Measurements from ENCODE around the gene LRRC14B.

Gene LRRC14B

DNA sequence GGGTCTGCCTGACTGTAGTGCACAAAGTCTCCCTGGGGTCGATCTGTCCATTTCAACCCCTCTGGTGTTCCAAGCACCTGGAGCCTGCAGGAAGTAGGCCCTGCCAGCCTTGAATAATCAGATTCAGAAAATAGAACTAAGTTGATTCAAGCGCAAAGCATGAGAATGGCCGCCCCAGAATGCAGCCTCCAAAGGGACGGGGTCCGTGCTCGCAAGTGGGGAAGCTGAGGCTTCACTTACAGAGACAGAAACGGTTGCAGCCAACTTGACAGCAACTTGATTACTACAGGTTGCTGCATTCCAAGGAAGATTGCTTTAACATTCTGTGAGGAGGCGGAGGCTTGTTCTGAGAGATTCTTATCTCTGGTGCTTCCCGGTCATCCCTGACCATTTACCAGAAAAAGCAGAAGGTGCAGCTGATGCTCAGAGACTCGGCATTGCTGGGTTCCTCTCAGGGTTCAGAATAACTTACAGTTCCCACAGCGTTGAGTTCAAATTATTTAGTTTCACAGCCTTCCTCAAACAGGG is 14.9 kb upstream of the LRRC14B start:
- DNase-seq: no peak

DNA sequence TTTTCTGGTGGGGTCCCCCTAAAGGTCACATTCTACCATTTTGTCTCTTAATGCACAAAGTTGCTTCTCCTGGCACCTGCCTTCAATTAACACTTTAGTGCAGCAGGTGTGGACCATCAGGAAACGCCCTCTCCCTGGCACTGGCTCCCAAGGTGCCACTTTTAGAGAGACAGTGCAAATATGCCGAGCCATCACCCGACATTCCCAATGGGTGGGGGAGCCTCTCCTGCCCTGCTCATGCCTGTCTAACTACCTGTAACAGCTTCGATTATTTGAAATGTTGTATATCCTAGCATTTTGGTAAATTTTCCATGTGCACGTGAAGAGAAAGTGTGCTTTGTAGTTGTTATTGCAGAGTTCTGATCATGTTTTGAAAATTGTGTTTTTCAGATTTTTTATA is 13.2 kb upstream of the LRRC14B start:
- DNase-seq: no peak

- no peak for DNase-seq
These were observed 11.9 kb upstream of the LRRC14B start for GRCh38 chr5:179401-179800.

GRCh38 chr5:180286-180918 is 10.9 kb upstream of the LRRC14B start:
- no peak for DNase-seq

DNA sequence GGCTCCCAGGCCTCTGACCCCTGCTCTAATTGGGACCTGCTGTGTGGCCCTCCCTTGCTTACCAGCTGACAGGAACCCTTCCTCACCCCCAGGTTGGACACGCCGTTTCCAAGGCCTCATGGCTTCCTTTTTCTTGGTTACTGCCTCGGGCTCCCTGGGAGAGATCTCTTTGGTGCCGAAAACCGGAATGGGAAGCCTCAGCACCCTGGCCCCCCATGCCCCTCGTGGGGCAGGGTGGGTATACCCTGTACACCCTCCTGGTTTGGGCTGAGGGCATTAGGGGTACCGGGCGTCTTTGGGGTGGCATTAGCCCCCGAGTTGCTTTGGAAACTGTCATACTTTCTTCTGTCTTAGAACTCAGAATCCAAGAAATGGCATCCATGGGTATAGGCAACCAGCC is 10.1 kb upstream of the LRRC14B start:
- no peak for DNase-seq

DNA sequence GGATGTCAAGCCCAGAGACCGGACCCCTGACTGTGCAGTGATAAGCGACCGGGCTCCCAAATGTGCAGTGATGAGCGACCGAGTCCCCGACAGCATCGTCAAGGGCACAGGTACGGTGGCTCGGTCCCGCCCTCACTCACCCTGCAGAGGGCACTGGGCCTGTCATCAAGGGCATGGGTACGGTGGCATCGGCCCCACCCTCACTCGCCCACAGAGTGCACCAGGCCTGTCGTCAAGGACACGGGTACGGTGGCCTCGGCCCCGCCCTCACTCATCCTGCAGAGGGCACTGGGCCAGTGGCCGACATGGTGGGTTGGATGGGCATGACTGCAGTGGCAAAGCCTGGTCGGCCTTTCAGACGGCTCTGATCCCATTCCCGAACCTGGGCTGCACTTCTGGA is 9.7 kb upstream of the LRRC14B start:
- no peak for DNase-seq

GRCh38 chr5:182126-182525 is 9.2 kb upstream of the LRRC14B start:
- no peak for DNase-seq

DNA sequence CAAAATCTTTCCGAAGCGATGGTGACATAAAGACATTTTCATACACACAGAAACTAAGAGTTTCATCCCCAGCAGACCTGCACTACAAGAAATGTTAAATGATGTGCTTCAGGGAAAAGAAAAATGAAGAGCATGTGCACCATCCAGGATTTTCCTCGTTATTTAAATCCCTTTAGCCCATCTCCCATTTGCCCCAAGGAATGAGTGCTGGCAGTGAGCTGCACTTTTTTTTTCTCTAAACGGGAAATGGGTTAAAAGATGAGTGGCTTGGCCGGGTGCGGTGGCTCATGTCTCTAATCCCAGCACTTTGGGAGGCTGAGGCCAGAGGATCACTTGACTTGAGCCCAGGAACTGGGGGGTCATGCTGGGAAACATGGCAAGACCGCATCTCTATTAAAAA is 6.8 kb upstream of the LRRC14B start:
- no peak for DNase-seq

- DNase-seq: no peak
These were observed 5.9 kb upstream of the LRRC14B start for GRCh38 chr5:185095-186070.

GRCh38 chr5:186091-187041 is 4.9 kb upstream of the LRRC14B start:
- no peak for DNase-seq

- DNase-seq: no peak
These were observed 4.3 kb upstream of the LRRC14B start for GRCh38 chr5:187042-187431.

DNA sequence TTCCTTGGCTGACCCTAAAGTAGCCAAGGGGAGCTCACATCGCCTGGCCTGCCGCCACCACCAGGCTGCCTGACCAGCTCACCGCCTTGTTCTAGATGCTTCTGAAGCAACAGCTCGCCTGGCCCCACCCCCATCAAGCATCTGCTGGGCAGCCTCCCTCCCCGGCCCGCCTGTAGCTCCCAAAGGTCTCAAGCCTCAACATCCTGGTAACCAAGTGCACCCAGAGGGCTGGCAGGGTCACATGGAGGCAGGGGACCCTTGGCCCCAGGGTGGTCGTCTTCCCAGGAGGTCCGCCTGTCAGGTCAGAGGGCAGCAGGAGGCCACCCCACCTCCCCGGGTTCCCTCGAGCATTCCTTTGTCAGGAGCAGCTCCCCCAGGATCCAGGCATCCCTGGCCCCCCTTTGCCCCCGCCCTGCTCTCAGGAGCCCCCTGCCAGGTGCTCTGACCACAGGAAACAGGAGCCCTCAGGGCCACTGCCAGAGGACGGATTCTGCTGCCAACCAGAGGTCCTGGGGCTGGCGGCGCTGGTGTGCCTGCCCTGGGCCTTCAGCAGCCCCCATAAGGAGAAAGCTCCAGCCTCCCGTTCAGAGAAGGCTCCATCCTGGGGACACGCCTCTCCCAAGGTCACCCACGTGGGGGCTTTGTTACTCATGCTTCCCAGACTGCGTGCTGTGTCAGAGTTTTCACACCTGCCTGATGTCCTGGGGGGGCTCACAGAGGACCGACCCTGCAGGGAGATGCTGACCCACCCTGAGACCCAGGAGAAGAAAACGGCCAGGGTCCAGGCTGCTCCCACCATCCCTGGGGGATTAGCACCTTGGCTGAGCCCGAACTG is 3.5 kb upstream of the LRRC14B start:
- DNase-seq: peak; percentile 64

- DNase-seq: peak; percentile 97
These were observed 2.5 kb upstream of the LRRC14B start for GRCh38 chr5:188488-189481.

DNA sequence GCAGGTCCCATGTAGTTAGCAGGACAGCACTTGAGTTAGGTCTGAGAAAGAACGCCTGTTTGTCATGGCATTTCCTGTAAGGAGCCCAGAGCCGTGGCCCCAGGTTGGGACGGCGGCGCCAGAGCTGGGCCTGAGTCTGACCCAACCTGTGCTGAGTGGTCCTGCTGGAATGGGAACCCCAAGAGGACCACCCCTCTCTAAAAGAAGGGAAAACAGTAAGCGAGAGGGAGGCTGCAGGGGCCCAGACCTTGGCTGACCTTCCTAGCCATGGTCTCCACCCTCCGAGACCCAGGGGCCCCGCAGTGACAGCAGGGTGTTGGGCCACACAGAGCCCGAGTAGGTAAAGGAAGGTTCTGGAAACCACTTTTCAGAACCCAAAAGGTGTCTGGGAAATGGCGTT is 1.8 kb upstream of the LRRC14B start:
- no peak for DNase-seq

DNA sequence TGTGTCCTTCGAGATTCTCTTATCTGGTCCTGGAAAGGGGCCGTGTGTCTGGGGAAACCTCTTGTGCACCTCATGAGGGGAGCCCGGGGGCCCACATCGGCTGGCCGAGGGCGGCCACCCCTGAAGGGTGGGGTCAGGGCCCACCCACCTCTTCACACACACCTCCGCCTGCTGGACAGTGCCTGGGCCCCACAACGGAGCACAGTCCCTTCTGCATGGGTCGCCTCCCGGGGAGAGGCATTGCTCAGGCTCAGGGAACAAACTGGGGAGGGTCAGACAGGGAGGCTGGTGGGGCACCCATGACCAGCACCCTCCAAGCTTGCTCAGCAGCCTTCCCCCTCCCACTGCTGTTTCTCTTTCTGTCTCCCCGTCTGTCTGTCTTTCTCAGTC is 1.3 kb upstream of the LRRC14B start:
- DNase-seq: no peak

- DNase-seq: peak; percentile 71
These were observed 794 bp upstream of the LRRC14B start for GRCh38 chr5:190366-191035.

DNA sequence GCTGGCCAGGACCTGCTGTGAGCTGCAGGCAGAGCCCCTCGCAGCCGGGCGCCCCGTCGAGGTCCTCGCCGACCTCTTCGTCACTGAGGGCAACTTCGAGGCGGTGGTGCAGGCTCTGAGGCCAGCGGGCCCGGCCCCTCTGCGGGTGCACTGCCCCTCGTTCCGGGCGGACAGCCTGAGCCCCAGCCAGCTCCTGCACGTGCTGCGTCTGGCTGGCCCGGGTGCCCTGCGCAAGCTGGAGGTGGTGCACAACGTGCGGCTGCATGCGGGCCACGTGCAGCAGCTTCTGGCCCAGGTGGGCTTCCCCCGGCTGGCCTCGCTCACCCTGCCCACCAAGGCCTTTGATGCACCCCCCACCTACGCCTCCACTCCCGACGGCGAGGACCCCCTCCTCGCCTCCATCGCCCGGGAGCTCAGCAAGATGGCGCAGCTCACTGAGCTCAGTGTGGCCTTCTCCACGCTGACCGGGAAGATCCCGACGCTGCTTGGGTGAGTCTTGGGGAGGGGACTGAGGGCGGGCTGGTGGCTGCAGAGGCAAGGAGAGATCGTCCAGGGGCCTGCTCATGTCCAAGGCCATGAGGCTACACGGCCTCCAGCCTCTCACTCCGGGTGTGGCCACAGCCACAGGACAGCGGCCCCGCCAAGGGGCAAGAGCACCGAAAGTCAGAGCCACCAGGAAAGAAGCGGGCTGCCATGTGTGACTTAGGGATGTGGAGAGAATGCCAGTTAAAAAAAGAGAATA is 825 bp downstream of the LRRC14B start:
- DNase-seq: no peak

- DNase-seq: no peak
These were observed 1.3 kb downstream of the LRRC14B start for GRCh38 chr5:192691-192969.

DNA sequence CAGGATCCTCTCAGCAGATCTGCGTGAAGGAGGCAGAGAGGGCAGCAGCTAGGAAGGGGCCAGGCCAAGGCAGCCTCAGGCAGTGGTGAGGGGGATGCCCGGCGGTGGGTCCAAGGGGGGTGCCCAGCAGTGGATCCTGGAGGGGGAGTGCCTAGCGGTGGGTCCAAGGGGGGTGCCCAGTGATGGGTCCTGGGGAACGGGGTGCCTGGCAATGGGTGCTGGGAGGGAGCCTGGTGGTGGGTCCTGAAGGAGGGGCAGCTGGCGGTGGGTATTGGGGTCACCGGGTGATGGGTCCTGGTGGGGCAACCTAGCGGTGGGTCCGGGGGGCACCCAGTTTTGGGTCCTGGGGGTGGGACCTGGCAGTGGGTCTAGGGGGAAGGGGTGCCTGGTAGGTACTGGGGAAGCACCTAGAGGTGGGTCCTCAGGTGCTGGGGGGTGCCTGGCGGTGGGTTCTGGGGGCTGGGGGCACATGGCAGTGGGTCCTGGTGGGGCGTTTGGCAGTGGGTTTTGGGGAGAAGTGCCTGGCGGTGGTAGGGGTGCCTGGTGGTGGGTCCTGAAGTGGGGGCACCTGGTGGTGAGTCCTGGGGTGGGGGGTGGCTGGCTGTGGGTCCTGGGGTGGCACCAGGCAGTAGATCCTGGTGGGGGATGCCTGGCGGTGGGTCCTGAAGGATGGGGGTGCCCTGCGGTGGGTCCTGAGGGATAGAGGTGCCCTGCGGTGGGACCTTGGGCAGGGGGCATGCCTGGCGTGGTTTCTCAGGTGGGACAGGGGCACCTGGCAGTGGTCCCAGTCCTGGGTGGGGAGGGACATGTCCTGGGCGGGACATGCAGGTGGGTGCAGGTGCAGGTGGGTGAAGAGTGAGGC is 1.9 kb downstream of the LRRC14B start:
- no peak for DNase-seq

Data from DMS53 (cell line).